Osteocyte (in vitro differentiated cells): Measurements from ENCODE around the gene FNBP1L. TPM values are rescaled to one million over a fixed set of nuclear protein-coding genes. Genes with fewer than 3 reads are reported as not detected.

Experiments used
- DNase-seq: peaks from one replicate; pipeline ENCODE4 v3.0.0; 2021; ENCODE audit warnings: mixed read lengths; ENCODE audit not compliant: unreplicated experiment; ENCODE audit errors: extremely low spot score
- H3K27ac Mint-ChIP-seq: one replicate; pipeline ENCODE4 v1.8.0; 2021; ENCODE audit warnings: mild to moderate bottlenecking, mixed read lengths; ENCODE audit not compliant: unreplicated experiment
- H3K27me3 Mint-ChIP-seq: one replicate; pipeline ENCODE4 v1.8.0; 2021; ENCODE audit warnings: mixed read lengths; ENCODE audit not compliant: unreplicated experiment
- H3K36me3 Mint-ChIP-seq: one replicate; pipeline ENCODE4 v1.8.0; 2021; ENCODE audit warnings: mixed read lengths; ENCODE audit not compliant: unreplicated experiment
- H3K4me1 Mint-ChIP-seq: one replicate; pipeline ENCODE4 v1.8.0; 2021; ENCODE audit warnings: mixed read lengths; ENCODE audit not compliant: unreplicated experiment
- H3K4me3 Mint-ChIP-seq: one replicate; pipeline ENCODE4 v1.8.0; 2021; ENCODE audit warnings: mild to moderate bottlenecking, moderate library complexity, mixed read lengths; ENCODE audit not compliant: unreplicated experiment
- H3K9me3 Mint-ChIP-seq: one replicate; pipeline ENCODE4 v1.8.0; 2021; ENCODE audit warnings: mixed read lengths; ENCODE audit not compliant: unreplicated experiment
- total RNA-seq: library from RNA; stranded (reverse); gene quantifications from 2 replicates; pipeline ENCODE4 v1.2.1, GENCODE V29; 2021
- TF ChIP-seq, protein P1 (sequence below): fragments of 200-600 bp; sonication (generic); IDR thresholded peaks from 2 replicates; pipeline ENCODE4 v1.5.0; 2021; ENCODE audit warnings: antibody characterized with exemption, mild to moderate bottlenecking, moderate library complexity

FNBP1L gene
- total RNA-seq, 1 donor from 2014 or later, result 63.3 TPM

DNA sequence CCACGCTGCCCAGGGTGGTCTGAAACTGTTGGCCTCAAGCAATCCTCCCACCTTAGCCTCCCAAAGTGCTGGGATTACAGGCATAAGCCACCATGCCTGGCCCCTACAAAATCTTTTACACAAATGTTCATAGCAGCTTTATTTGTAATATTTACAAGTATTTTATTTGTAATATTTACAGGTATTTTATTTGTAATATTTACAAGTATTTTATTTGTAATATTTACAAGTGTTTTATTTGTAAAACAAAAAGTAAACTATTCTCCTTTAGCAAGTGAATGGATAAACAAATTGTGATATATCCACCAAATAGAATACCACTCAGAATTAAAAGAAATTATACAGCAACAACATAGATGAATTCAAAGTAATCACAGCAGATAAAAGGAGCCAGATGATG lies 11.4 kb upstream of the FNBP1L start:
- H3K4me1 Mint-ChIP-seq, result peaks cover 14% of the 10 kb centered on the region
- no peaks in the 10 kb centered on the region for H3K9me3 Mint-ChIP-seq
- TF ChIP-seq, protein P1, sequence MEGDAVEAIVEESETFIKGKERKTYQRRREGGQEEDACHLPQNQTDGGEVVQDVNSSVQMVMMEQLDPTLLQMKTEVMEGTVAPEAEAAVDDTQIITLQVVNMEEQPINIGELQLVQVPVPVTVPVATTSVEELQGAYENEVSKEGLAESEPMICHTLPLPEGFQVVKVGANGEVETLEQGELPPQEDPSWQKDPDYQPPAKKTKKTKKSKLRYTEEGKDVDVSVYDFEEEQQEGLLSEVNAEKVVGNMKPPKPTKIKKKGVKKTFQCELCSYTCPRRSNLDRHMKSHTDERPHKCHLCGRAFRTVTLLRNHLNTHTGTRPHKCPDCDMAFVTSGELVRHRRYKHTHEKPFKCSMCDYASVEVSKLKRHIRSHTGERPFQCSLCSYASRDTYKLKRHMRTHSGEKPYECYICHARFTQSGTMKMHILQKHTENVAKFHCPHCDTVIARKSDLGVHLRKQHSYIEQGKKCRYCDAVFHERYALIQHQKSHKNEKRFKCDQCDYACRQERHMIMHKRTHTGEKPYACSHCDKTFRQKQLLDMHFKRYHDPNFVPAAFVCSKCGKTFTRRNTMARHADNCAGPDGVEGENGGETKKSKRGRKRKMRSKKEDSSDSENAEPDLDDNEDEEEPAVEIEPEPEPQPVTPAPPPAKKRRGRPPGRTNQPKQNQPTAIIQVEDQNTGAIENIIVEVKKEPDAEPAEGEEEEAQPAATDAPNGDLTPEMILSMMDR, result no peak
- no peaks in the 10 kb centered on the region for H3K36me3 Mint-ChIP-seq
- no peak for DNase-seq
- H3K4me3 Mint-ChIP-seq, result no peak overlapping the region
- peaks cover 13% of the 10 kb centered on the region for H3K27me3 Mint-ChIP-seq
- H3K27ac Mint-ChIP-seq, result no peak overlapping the region

DNA sequence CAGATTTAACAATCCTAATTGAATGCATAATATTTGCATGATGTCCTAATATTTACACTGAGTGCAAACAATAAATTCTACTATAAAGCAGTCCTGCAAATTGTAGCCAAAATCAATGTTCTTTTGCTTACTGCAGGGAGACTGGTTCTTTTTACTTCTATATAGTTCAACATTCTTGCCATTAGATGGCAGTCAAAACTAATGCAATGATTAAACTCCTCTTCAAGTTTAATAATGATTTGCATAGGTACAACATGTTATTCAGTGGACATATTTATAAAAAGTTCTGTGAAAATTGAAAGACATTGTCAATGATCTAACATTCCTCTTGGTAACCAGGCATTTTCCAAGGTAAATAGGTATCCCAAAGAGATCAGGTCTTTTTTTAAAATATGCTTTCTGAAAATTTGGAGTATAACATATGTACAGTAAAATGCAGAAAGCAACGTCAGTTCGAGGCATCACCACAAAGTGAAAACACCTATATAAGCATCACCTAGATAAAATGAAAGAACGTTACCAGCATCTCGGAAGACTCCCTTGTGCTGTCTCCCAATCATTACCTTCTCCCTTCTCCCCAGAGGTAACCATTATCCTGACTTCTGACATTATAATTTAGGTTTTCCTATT lies 9.8 kb upstream of the FNBP1L start:
- Mint-ChIP-seq H3K4me1 (peaks cover 14% of the 10 kb centered on the region), H3K9me3 (no peaks in the 10 kb centered on the region), H3K36me3 (no peaks in the 10 kb centered on the region), H3K27me3 (peaks cover 12% of the 10 kb centered on the region), H3K4me3 (no peak overlapping the region), H3K27ac (no peak overlapping the region)
- TF ChIP-seq, protein P1, result peak; percentile 75
- DNase-seq, result no peak

DNA sequence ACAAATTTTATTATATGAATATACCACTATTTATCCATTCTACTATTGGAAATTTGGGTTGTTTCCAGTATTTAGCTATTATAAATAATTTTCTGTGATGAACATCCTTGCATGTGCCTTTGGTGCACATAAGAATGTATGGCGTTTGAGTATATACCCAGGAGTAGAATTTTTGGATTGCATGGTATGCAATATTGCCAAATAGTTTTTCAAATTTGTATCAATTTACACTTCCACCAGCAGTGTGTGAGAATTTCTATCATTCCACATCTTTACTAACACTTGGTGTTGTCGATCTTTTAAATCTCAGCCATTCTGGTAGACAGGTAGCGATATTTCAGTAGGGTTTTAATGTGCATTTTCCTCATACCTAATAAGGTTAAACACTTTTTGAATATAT lies 9.2 kb upstream of the FNBP1L start:
- peaks cover 12% of the 10 kb centered on the region for H3K27me3 Mint-ChIP-seq
- H3K4me1 Mint-ChIP-seq, result peaks cover 14% of the 10 kb centered on the region
- H3K4me3 Mint-ChIP-seq, result no peak overlapping the region
- TF ChIP-seq, protein P1, result no peak
- H3K36me3 Mint-ChIP-seq, result no peaks in the 10 kb centered on the region
- no peak for DNase-seq
- no peaks in the 10 kb centered on the region for H3K9me3 Mint-ChIP-seq
- no peak overlapping the region for H3K27ac Mint-ChIP-seq

DNA sequence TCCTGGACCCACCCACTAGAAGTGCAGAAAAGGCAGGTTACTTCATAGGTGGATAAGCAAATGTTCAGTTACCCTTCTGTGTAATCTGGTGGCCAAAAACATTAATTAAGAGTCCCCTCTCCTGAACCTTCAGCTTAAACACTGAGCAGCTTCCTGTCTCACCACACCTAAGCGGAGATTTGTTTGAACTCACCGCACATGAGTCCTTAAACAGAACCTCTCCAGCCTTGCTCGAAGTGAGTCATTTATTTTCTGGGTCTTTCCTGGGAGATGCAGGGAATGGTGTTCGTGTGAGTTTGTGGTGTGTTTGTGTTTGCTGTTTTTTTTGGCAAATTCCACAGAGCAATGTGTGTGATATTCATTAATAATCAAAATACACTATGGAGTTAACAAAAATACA lies 7.6 kb upstream of the FNBP1L start:
- H3K27ac Mint-ChIP-seq, result no peak overlapping the region
- H3K4me1 Mint-ChIP-seq, result peaks cover 14% of the 10 kb centered on the region
- DNase-seq, result no peak
- TF ChIP-seq, protein P1, result no peak
- peaks cover 6% of the 10 kb centered on the region for H3K27me3 Mint-ChIP-seq
- H3K4me3 Mint-ChIP-seq, result no peak overlapping the region
- no peaks in the 10 kb centered on the region for H3K36me3 Mint-ChIP-seq
- H3K9me3 Mint-ChIP-seq, result no peaks in the 10 kb centered on the region

DNA sequence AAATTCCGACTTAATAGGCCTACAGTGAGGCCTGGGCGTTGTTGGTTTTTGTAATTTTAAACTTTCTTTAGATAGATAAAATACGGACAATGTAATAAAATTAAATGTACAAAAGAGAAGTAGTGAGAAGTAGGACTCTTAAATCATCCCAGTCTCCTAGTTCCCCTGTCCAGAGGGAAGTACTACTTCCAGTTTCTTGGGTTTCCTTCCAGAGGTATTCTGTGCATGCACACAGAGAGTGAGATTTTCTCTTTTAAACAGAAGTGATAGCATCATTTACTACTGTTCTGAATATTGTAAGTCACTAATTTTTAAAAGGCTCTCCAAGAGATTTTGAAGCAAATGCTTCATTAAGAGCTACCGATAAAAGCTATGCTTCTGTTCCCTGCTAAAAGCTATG lies 7.2 kb upstream of the FNBP1L start:
- Mint-ChIP-seq H3K4me1 (peaks cover 14% of the 10 kb centered on the region), H3K36me3 (no peaks in the 10 kb centered on the region), H3K4me3 (no peak overlapping the region), H3K27me3 (peaks cover 6% of the 10 kb centered on the region), H3K9me3 (no peaks in the 10 kb centered on the region), H3K27ac (no peak overlapping the region)
- TF ChIP-seq, protein P1, result no peak
- DNase-seq, result no peak
